NCI-H187 treated with DMSO at 0.1 percent for 48 hours (cell line): Measurements from ENCODE around the gene MLANA.

Source experiments
- DNase-seq: peaks from one replicate; lab custom pipeline; 2025; lab: John Stamatoyannopoulos, UW

Gene MLANA

GRCh38 chr9:5902377-5902776 is 11.7 kb downstream of the MLANA start:
- DNase-seq, result no peak

GRCh38 chr9:5908918-5909317 is 18.2 kb downstream of the MLANA start:
- DNase-seq, result no peak

GRCh38 chr9:5909976-5910375 is 19.3 kb downstream of the MLANA start:
- no peak for DNase-seq

DNA sequence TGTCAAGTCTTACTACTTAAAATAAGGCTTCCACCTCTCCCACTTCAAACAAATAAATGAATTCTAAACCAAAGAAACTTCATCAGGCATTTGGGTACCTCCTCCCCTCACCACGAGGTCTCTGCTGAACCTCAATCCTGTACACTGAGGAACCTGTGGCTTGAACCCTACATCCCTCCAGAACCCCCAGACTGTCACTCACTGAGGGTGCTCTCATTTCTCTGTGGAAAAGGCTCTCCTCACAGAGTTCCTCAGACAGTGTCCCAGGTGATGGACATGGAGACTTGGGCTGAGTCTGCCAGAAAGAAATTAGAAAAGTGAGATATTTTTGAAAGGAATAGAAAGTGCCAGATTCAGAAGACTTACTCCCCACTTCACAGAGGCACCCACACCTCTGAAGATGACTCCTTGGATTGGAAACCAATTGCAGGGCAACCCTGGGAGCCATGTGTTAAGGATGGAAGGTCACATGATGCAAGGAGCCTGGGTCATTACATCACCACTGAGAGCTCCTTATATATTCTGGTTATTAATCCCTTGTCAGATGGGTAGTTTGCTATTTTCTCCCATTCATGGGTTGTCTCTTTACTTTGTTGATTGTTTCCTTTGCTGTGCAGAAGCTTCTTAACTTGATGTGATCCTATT is 19.8 kb downstream of the MLANA start:
- DNase-seq, result no peak

- DNase-seq, result no peak
These were observed 24.7 kb downstream of the MLANA start for GRCh38 chr9:5915438-5915837.

DNA sequence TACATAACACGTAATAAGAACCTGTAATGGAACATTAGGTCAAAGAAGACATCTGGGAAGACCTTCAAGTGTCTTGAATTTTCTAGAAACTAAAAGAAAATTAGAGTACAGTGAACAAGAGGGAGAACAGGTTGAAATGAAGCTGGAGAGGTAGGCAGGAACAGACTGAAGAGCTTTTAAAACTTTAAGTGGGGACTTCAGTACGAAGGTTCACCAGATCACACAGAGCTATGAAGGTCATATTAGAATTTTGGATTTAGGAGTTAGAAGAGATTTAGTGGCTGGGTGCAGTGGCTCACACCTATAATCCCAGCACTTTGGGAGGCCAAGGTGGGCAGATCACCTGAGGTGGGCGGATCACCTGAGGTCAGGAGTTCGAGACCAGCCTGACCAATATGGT is 26.6 kb downstream of the MLANA start:
- DNase-seq, result no peak

DNA sequence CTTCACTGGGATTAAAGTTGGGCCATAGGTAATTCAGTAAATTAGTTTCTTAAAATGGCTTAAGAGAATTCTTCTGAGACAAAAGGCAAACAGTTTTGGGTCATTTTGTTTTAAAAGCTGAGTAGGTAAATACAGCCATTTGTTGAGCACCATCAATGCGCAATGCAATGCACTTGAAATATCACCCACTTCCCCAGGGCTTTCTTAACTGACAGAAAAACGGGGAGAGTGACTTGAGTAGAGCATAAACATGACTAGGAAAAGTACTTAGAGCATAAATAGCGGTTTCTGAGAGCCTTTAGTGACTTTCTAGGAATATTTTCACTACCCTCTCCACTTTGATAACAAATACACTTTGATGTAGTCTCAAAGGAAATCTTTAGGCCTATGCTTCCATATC is 27.2 kb downstream of the MLANA start:
- DNase-seq, result no peak

DNA sequence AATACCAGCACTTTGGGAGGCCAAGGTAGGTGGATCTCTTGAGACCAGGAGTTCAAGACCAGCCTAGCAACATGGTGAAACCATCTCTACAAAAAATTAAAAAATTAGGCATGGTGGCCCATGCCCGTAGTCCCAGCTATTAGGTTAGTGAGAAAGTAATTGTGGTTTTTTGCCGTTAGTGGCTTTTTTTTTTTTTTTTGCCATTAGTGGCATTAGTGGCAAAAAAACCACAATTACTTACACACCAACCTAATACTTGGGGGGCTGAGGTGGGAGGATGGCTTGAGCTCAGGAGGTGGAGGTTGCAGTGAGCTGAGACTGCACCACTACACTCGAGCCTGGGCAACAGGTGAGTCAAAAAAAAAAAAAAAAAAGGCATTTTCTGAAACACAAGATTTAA is 27.8 kb downstream of the MLANA start:
- no peak for DNase-seq

DNA sequence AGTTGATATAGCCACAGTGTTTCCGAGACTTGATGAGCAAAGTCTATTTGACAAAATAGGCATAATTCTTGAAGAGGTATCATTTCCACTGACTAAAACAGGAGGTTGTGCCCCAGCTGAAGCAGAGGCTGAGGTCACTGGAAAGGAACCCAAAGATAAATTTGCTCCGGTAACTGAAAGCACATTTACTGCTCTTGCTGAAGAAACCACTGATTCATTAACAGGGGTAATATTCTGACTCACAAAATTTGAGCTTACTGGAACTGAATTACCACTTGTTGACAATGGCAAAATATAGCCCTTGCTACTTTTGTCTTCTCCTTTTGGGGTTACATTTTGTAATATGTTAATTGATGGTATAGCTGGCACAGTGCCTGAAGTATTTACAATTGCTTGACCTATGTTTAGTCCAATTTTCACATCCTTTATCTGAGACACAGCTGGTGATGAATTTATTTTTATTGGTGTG is 30.2 kb downstream of the MLANA start:
- DNase-seq, result no peak

GRCh38 chr9:5922192-5922591 is 31.5 kb downstream of the MLANA start:
- DNase-seq, result no peak

GRCh38 chr9:5931657-5932056 is 41.0 kb downstream of the MLANA start:
- no peak for DNase-seq

GRCh38 chr9:5938449-5938848 is 47.8 kb downstream of the MLANA start:
- DNase-seq, result no peak

- no peak for DNase-seq
These were observed 48.8 kb downstream of the MLANA start for GRCh38 chr9:5939530-5939929.

GRCh38 chr9:5941214-5941613 is 50.5 kb downstream of the MLANA start:
- DNase-seq, result no peak

GRCh38 chr9:5945112-5945511 is 54.4 kb downstream of the MLANA start:
- DNase-seq, result no peak

DNA sequence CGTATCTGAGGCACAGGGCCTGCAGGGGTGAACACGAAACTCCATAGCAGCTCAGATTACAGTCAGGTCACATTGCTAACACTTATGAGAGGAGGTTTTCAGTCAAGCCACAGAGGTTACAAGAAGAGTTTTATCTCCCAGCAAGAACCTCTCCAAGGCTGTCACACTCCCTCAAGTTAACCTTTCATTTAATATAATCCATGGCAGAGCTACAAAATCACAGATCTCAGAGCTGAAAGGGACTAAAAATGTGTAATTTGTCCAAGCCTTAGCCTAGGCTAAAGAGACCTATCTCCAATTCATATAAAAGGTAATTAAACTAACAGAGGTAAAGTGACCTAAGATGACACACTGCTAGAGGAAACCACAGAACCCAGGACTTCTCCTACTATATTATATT is 57.2 kb downstream of the MLANA start:
- DNase-seq, result peak; percentile 2

GRCh38 chr9:5949103-5949699 is 58.5 kb downstream of the MLANA start:
- DNase-seq, result no peak

DNA sequence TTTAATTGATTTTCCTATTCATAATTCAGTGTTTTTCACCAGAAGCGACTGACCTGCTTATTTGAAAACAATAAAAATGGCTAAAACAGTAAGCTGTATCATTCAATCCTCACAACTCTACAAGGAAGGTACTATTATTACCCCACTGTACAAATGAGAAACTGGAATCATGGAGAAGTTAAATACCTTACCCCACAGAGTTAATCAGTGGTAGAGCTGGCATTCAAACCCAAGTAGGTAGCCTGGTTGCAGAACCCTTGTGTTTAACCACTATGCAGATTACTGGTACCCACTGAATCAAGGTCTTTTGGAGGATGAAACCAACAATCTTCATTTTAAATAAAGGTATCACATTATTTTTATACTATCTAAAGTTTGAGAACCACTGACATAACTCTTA is 59.6 kb downstream of the MLANA start:
- no peak for DNase-seq

DNA sequence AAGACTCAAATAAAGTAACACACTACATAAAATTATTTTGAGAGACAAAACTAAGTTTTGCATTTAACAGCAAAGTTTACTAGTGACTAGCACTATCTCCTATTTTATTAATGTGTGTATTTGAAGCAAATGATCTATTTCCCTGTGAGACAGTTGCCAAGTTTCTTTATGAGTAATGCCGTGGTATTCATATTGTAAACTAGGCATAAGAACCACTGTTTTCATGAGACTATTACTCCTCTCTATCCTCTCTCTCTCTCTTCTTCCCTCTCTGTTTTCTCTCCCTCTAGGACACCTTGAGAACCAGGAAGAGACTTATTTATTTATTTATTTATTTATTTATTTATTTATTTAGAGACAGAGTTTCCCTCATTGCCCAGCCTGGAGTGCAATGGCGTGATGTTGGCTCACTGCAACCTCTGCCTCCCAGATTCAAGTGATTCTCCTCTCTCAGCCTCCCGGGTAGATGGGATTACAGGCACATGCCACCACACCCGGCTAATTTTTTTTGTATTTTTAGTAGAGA is 61.1 kb downstream of the MLANA start:
- DNase-seq, result no peak

DNA sequence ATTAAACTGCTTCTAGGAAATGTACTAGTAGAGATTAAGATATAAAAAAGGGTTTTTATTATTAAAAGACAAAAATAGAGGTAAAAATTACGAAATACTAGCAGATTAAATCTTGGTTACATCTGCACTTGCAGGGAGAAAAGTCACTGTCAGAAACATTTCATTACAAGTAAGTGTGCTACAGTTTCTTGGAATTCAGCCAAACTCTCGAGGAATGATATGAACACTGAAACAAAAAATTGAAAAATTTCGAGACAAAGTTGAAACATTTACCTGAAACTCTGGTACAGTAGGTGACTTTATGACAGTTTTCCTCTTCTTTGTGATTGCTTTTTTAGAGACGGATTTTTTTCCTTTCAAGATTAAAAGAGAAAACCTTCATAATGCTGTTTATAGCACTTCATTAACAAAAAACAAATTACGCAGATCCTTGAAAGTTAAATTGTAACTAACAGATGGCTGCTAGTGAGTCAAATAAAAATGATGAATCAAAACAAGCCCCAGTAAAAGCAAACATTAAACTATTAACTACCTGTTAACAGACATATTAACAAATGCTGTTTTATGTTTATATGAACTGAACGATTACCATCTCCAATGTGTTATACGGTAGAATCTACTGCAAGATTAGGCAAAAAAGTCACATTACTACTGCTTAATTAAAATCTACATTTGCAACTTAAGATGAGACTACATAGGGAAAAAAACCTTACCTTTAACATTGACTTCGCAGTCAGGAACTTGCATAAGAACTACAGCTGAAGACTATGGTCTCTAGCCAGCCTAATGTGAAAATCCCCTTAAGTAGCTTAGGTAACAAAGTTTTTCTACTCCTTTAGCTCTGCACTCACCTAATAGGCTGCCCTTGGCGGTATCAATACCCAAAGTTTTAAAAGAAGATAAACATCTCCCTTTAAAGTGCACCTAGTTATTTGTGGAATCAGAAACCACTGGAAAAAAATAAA is 63.3 kb downstream of the MLANA start:
- no peak for DNase-seq

- no peak for DNase-seq
These were observed 66.5 kb downstream of the MLANA start for GRCh38 chr9:5957166-5957565.

DNA sequence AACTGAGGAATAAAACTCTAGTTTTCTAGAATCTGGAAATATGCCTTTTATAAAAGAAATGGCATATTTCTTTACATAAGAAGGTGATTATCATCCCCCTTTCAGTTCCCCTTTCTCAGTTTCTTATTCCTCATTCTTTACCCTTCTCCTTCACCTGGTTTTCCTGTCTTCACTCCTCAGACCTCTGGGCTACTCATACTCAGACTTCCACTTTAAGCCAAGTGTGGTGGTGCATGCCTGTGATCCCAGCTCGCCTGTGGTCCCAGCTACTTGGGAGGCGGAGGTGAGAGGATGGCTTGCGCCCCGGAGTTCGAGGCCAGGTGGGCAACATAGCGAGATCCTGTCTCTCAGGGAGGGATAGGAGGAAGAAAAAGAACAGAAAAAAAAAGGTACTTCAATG is 67.6 kb downstream of the MLANA start:
- DNase-seq, result no peak
